ENCODE data around the gene RPL7A. TPM values are rescaled to one million over a fixed set of nuclear protein-coding genes. Genes with fewer than 3 reads are reported as not detected.
"Not testable (repeated sequence)": the region's sequence is repeated elsewhere in the genome, so short reads cannot be mapped to it uniquely, and the experiment has no call there.

RPL7A gene
- 1,000 to 10,000 TPM; 2,000 to 3,318 (median 3,013) TPM for total RNA-seq

- Histone ChIP-seq H3K4me3 (peak within 1 kb of the TSS; percentile 67 to 97 (median 92)), H3K4me1 (replicated peaks in 1 of 2) (peaks cover 9 to 18% of the 10 kb centered on the region in 2 donors), H3K27ac (peak within 1 kb of the TSS; percentile 90 to 96)
- WGBS, 10 experiments: 0 to 3% (median 0%) methylated on average over 1 to 20 of the region's 64 CpGs; no CpG with 5 or more reads in 4 of the 10 experiments
- in situ Hi-C loops (cut with MboI; ENCODE audit: low pct_unique_long_range_greater_than_20kb in 2 of 9, low sequenced_read_pairs in 9 of 9, unreplicated experiment in 9 of 9): loop anchor here in 2 of 9 experiments (25.0 kb wide), 1 partner anchor 161 kb away; no protein-coding TSS in a partner anchor
- ATAC-seq (replicated peaks in 6 of 8): peak; percentile 62 to 86 (median 80)
Measured at GRCh38 chr9:133347985-133348717, at the start of gene RPL7A, which contains the start of gene MED22. TSS of gene RPL7A (plus strand) at chr9:133348218. CDS start at chr9:133348244, 26 bp downstream. TSS of gene MED22 (minus strand) at chr9:133348131. CDS start at chr9:133346662, 1,469 bp downstream.

- ATAC-seq (replicated peaks in 6 of 8); H3K4me1 ChIP-seq (replicated peaks in 1 of 2); in situ Hi-C loops (cut with MboI; ENCODE audit: low pct_unique_long_range_greater_than_20kb in 2 of 9, low sequenced_read_pairs in 9 of 9, unreplicated experiment in 9 of 9); H3K4me3 ChIP-seq; H3K27ac ChIP-seq: not testable (repeated sequence)
- no CpG with 5 or more reads among the region's 16 CpGs for WGBS, 10 experiments
Measured at GRCh38 chr9:133299996-133300395, 48.0 kb upstream of the RPL7A start.

- in situ Hi-C loops (cut with MboI; ENCODE audit: low pct_unique_long_range_greater_than_20kb in 2 of 9, low sequenced_read_pairs in 9 of 9, unreplicated experiment in 9 of 9): no loop called here
- H3K4me1 ChIP-seq (replicated peaks in 1 of 2): no peaks in the 10 kb centered on the region
- no peak for ATAC-seq (replicated peaks in 6 of 8)
- WGBS, 10 experiments: 57 to 100% (median 76%) methylated on average over 2 to 9 of the region's 13 CpGs; no CpG with 5 or more reads in 1 of the 10 experiments
- no peak overlapping the region for H3K27ac ChIP-seq
- H3K4me3 ChIP-seq: no peak overlapping the region
Measured at GRCh38 chr9:133301253-133302230, 46.5 kb upstream of the RPL7A start.

DNA sequence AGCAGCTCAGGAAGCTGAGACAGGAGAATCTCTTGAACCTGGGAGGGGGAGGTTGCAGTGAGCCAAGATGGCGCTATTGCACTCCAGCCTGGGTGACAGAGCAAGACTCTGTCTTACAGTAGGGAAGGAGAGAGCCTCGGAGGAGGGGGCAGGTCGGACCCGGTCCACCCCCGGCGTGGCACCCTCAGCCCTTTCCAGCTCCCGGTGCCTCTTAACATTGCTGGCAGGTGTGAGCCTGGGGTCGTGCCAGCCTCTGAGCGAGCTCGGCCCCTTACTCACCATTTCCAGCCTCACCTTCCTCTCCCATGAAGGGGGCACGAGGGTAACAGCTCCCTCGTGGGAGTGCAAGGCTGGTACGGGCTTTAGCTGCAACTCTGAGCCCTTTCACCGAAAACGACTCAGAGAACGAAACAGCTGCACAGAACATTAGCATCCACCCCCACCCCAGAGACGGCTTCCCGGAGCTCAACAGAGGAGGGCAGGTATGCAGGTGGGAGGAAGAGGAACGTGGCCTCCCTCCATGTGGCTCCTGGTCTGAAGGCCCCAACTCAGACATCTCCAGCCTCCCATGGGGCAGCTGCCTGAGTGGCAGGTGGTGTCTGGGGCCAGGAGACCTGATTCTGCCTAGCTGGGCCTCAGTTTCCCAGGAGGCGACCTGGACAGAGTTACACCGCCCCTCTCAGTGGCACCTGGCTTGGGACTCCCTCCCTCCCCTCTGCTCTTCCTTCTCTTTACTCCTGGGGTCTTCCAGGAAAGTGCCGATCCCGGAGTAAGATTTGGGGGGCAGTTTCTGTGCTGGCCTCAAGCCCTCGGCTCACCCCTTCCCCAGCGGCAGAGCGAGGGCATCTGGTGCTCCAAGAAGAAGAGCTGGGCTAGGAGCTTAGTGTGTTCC is 44.5 kb upstream of the RPL7A start:
- H3K4me3 ChIP-seq: no peak overlapping the region
- no peak for ATAC-seq (replicated peaks in 6 of 8)
- H3K4me1 ChIP-seq (replicated peaks in 1 of 2): no peaks in the 10 kb centered on the region
- in situ Hi-C loops (cut with MboI; ENCODE audit: low pct_unique_long_range_greater_than_20kb in 2 of 9, low sequenced_read_pairs in 9 of 9, unreplicated experiment in 9 of 9): no loop called here
- WGBS, 10 experiments: 0 to 87% (median 49%) methylated on average over 1 to 10 of the region's 26 CpGs; no CpG with 5 or more reads in 4 of the 10 experiments
- no peak overlapping the region for H3K27ac ChIP-seq

GRCh38 chr9:133304158-133304470 is 43.9 kb upstream of the RPL7A start:
- ATAC-seq (replicated peaks in 6 of 8): no peak
- H3K4me3 ChIP-seq: no peak overlapping the region
- WGBS, 10 experiments: 11 to 86% methylated on average over 3 to 5 of the region's 13 CpGs; no CpG with 5 or more reads in 8 of the 10 experiments
- in situ Hi-C loops (cut with MboI; ENCODE audit: low pct_unique_long_range_greater_than_20kb in 2 of 9, low sequenced_read_pairs in 9 of 9, unreplicated experiment in 9 of 9): no loop called here
- H3K27ac ChIP-seq: no peak overlapping the region
- no peaks in the 10 kb centered on the region for H3K4me1 ChIP-seq (replicated peaks in 1 of 2)

DNA sequence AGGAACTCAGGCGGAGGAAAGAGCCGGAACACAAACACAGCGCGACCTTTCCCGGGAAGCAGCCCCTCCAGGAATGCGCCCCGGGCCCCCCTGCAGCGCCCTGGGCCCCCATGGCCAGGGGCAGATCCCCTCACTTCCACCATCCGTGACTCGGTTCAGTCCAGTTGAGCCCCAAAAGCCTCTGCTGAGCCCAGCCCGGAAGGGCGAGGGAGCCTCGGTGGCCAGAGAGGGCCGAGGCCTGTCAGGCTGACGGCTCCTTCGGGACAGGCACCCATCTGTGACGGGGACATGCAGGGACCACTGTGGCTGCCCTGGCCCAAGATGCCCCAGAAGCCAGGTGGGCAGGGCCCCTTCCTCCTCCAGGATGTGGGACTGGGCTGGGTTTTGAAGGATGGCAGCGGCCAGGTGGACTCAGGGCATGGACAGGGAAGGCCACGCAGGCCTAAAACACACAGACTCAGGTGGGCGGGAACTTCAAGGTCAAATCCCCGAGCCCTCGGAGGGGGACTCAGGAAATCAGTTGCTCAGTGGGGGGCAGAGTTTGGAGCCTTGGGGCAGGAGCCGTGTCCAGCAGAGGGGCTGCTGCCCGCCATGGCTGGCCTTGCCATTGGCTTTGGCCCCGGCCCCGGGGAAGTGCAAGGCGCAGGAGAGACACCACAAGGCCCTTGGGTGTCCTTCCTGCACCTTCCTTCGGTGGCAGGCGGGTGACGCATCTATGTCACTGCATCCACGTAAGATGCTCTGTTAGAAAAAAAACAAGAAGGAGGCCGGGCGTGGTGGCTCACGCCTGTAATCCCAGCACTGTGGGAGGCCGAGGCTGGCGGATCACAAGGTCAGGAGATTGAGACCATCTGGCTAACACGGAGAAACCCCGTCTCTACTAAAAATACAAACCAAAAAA is 43.3 kb upstream of the RPL7A start:
- Histone ChIP-seq H3K27ac (no peak overlapping the region), H3K4me3 (no peak overlapping the region), H3K4me1 (replicated peaks in 1 of 2) (no peaks in the 10 kb centered on the region)
- in situ Hi-C loops (cut with MboI; ENCODE audit: low pct_unique_long_range_greater_than_20kb in 2 of 9, low sequenced_read_pairs in 9 of 9, unreplicated experiment in 9 of 9): no loop called here
- no peak for ATAC-seq (replicated peaks in 6 of 8)
- 8 to 100% (median 83%) methylated on average over 1 to 3 of the region's 38 CpGs; no CpG with 5 or more reads in 4 of the 10 experiments for WGBS, 10 experiments

DNA sequence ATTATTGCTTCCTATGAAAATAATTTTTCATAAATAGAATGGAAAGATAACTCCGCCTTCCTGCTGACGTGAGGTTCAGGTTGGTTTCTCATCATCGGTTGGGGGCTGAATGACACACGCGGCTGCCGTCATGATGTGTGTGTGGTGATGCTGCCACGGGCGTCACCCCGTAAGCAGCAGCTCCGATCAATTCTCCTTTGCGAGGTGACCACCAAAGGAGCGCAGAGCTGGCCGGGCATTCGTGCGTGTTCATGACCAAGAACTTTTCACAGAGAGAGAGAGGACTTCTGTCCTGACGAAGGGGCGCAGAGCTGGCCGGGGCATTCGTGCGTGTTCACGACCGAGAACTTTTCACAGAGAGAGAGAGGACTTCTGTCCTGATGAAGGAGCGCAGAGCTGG is 42.3 kb upstream of the RPL7A start:
- H3K4me1 ChIP-seq (replicated peaks in 1 of 2): no peaks in the 10 kb centered on the region
- no peak for ATAC-seq (replicated peaks in 6 of 8)
- H3K27ac ChIP-seq: no peak overlapping the region
- no peak overlapping the region for H3K4me3 ChIP-seq
- 39 to 100% (median 72%) methylated on average over 1 to 15 of the region's 23 CpGs; no CpG with 5 or more reads in 4 of the 10 experiments for WGBS, 10 experiments
- in situ Hi-C loops (cut with MboI; ENCODE audit: low pct_unique_long_range_greater_than_20kb in 2 of 9, low sequenced_read_pairs in 9 of 9, unreplicated experiment in 9 of 9): no loop called here

GRCh38 chr9:133306242-133307204 is 41.5 kb upstream of the RPL7A start:
- in situ Hi-C loops (cut with MboI; ENCODE audit: low pct_unique_long_range_greater_than_20kb in 2 of 9, low sequenced_read_pairs in 9 of 9, unreplicated experiment in 9 of 9): no loop called here
- ATAC-seq (replicated peaks in 6 of 8): peak in 2 of 8 experiments; percentile 50 to 71
- Histone ChIP-seq H3K4me1 (replicated peaks in 1 of 2) (no peaks in the 10 kb centered on the region), H3K4me3 (no peak overlapping the region), H3K27ac (no peak overlapping the region)
- 0 to 87% (median 50%) methylated on average over 1 to 19 of the region's 31 CpGs; no CpG with 5 or more reads in 1 of the 10 experiments for WGBS, 10 experiments

GRCh38 chr9:133307301-133307700 is 40.7 kb upstream of the RPL7A start:
- 16 to 100% (median 61%) methylated on average over 3 to 14 of the region's 16 CpGs; no CpG with 5 or more reads in 1 of the 10 experiments for WGBS, 10 experiments
- Histone ChIP-seq H3K4me3 (no peak overlapping the region), H3K27ac (no peak overlapping the region), H3K4me1 (replicated peaks in 1 of 2) (no peaks in the 10 kb centered on the region)
- ATAC-seq (replicated peaks in 6 of 8): no peak
- in situ Hi-C loops (cut with MboI; ENCODE audit: low pct_unique_long_range_greater_than_20kb in 2 of 9, low sequenced_read_pairs in 9 of 9, unreplicated experiment in 9 of 9): no loop called here

GRCh38 chr9:133309608-133310007 is 38.4 kb upstream of the RPL7A start:
- Histone ChIP-seq H3K4me1 (replicated peaks in 1 of 2) (no peaks in the 10 kb centered on the region), H3K4me3 (no peak overlapping the region), H3K27ac (no peak overlapping the region)
- in situ Hi-C loops (cut with MboI; ENCODE audit: low pct_unique_long_range_greater_than_20kb in 2 of 9, low sequenced_read_pairs in 9 of 9, unreplicated experiment in 9 of 9): no loop called here
- ATAC-seq (replicated peaks in 6 of 8): no peak
- 22 to 100% (median 75%) methylated on average over 1 to 5 of the region's 6 CpGs; no CpG with 5 or more reads in 2 of the 10 experiments for WGBS, 10 experiments

DNA sequence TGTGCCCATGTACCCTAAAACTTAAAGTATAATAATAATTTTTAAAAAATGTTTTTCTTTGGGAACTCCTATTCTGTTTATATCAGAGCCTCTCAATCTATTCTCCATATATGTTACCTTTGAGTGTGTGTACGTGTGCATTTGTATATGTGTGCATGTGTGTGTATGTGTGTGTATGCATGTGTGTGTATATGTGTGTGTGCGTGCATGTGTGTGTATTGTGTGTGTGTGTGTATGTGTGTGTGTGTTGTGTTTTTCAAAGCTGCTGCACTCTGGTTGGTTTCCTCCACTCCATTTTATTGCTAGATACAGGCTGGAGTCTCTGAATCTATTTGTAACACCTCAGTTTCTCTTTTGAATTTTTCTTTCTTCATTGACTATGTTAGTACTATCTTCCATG is 32.0 kb upstream of the RPL7A start:
- no peak for ATAC-seq (replicated peaks in 6 of 8)
- WGBS, 10 experiments: 0 to 80% (median 64%) methylated on average over 1 to 2 of the region's 2 CpGs; no CpG with 5 or more reads in 6 of the 10 experiments
- H3K4me1 ChIP-seq (replicated peaks in 1 of 2): no peaks in the 10 kb centered on the region
- in situ Hi-C loops (cut with MboI; ENCODE audit: low pct_unique_long_range_greater_than_20kb in 2 of 9, low sequenced_read_pairs in 9 of 9, unreplicated experiment in 9 of 9): no loop called here
- H3K4me3 ChIP-seq: no peak overlapping the region
- no peak overlapping the region for H3K27ac ChIP-seq
